HG03439 (cell line): ENCODE data around the gene NGEF.
"Not testable (repeated sequence)": the region's sequence is repeated elsewhere in the genome, so short reads cannot be mapped to it uniquely, and the experiment has no call there.

Experiments
- ATAC-seq: cut with Tn5 transposase; IDR thresholded peaks from one replicate; pipeline ENCODE4 v1.9.1; 2021; ENCODE audit warnings: mild to moderate bottlenecking, moderate library complexity; ENCODE audit not compliant: unreplicated experiment

Gene NGEF

GRCh38 chr2:233013027-233013461 is at the start of gene NGEF:
Gene NGEF, minus strand, starts transcription at chr2:233013256. Its CDS starts 38,366 bp downstream, at chr2:232974890.
- no peak for ATAC-seq

- no peak for ATAC-seq
Measured at GRCh38 chr2:233062451-233062850, 49.4 kb upstream of the NGEF start.

GRCh38 chr2:233061591-233062450 is 48.8 kb upstream of the NGEF start:
- ATAC-seq, result peak; percentile 35

GRCh38 chr2:233060980-233061590 is 48.0 kb upstream of the NGEF start:
- peak; percentile 23 for ATAC-seq

- ATAC-seq, result no peak
Measured at GRCh38 chr2:233060501-233060979, 47.5 kb upstream of the NGEF start.

GRCh38 chr2:233059797-233060500 is 46.9 kb upstream of the NGEF start, which contains the start of gene INPP5D:
Gene INPP5D, plus strand, starts transcription at chr2:233060342. Its CDS starts 137 bp downstream, at chr2:233060479.
- peak; percentile 38 for ATAC-seq

- ATAC-seq, result no peak
Measured at GRCh38 chr2:233059547-233059796, 46.4 kb upstream of the NGEF start.

- no peak for ATAC-seq
Measured at GRCh38 chr2:233058717-233059546, 45.9 kb upstream of the NGEF start.

GRCh38 chr2:233056961-233057605 is 44.0 kb upstream of the NGEF start:
- no peak for ATAC-seq

GRCh38 chr2:233055362-233055761 is 42.3 kb upstream of the NGEF start:
- ATAC-seq, result no peak

- ATAC-seq, result no peak
Measured at GRCh38 chr2:233053928-233054784, 41.1 kb upstream of the NGEF start.

GRCh38 chr2:233052517-233052916 is 39.5 kb upstream of the NGEF start:
- not testable (repeated sequence) for ATAC-seq

GRCh38 chr2:233051241-233052149 is 38.4 kb upstream of the NGEF start:
- ATAC-seq, result no peak

- ATAC-seq, result no peak
Measured at GRCh38 chr2:233049194-233049761, 36.2 kb upstream of the NGEF start.

- no peak for ATAC-seq
Measured at GRCh38 chr2:233048569-233049193, 35.6 kb upstream of the NGEF start.

GRCh38 chr2:233047667-233048066 is 34.6 kb upstream of the NGEF start:
- ATAC-seq, result no peak

GRCh38 chr2:233047206-233047605 is 34.1 kb upstream of the NGEF start:
- ATAC-seq, result no peak
